HCT116 (cell line): ENCODE data around the gene WAPL.

Experiments
- EGR1 ChIP-seq: IDR thresholded peaks from 2 replicates; pipeline ENCODE4 v1.6.1; 2012; ENCODE audit warnings: low read depth
- EZH2 ChIP-seq: fragments of 200-600 bp; sonication (generic); IDR thresholded peaks from 2 replicates; pipeline ENCODE4 v1.6.1; 2017; ENCODE audit warnings: antibody characterized with exemption, mixed run types
- FOSL1 ChIP-seq: IDR thresholded peaks from 2 replicates; pipeline ENCODE4 v1.6.1; 2012; ENCODE audit warnings: low read depth
- JUND ChIP-seq: IDR thresholded peaks from 2 replicates; pipeline ENCODE4 v1.6.1; 2012
- POLR2AphosphoS5 ChIP-seq: IDR thresholded peaks from 2 replicates; pipeline ENCODE4 v1.6.1; 2011; ENCODE audit warnings: mild to moderate bottlenecking, low read depth, low read length, moderate library complexity
- SP1 ChIP-seq: IDR thresholded peaks from 2 replicates; pipeline ENCODE4 v1.6.1; 2012; ENCODE audit warnings: low read depth
- SRF ChIP-seq: IDR thresholded peaks from 2 replicates; pipeline ENCODE4 v1.6.1; 2012; ENCODE audit warnings: low read depth
- YY1 ChIP-seq: IDR thresholded peaks from 2 replicates; pipeline ENCODE4 v1.6.1; 2011; ENCODE audit warnings: low read length, low read depth, moderate library complexity, mild to moderate bottlenecking; ENCODE audit not compliant: insufficient replicate concordance; ENCODE audit errors: extremely low read depth
- ZNF274 ChIP-seq: fragments of 200-500 bp; sonication (Bioruptor generic); IDR thresholded peaks from 2 replicates; pipeline ENCODE4 v1.6.1; 2014; ENCODE audit warnings: mild to moderate bottlenecking, low read depth, low read length, inconsistent platforms
- TF ChIP-seq, protein P1 (sequence below), 3 experiments: fragments of 200-600 bp in 1 of 3; sonication (generic) in 1 of 3; IDR thresholded peaks in 2 of 3; conservative IDR thresholded peaks in 1 of 3; 2 replicates each; pipeline ENCODE4 v1.5.1; 2012 to 2017; ENCODE audit warnings: low read depth in 2 of 3, low read length in 2 of 3, antibody characterized with exemption in 1 of 3, borderline replicate concordance in 1 of 3, control low read depth in 1 of 3, mild to moderate bottlenecking in 1 of 3, mixed read lengths in 1 of 3, mixed run types in 1 of 3, moderate library complexity in 1 of 3; ENCODE audit not compliant: insufficient read depth in 1 of 3
- TF ChIP-seq, protein P2 (sequence below): IDR thresholded peaks from 2 replicates; pipeline ENCODE4 v1.6.1; 2012
- TF ChIP-seq, protein P3 (sequence below): IDR thresholded peaks from 2 replicates; pipeline ENCODE4 v1.6.1; 2012; ENCODE audit warnings: low read depth
- TF ChIP-seq, protein P4 (sequence below): IDR thresholded peaks from 2 replicates; pipeline ENCODE4 v1.6.1; 2012

DNA sequence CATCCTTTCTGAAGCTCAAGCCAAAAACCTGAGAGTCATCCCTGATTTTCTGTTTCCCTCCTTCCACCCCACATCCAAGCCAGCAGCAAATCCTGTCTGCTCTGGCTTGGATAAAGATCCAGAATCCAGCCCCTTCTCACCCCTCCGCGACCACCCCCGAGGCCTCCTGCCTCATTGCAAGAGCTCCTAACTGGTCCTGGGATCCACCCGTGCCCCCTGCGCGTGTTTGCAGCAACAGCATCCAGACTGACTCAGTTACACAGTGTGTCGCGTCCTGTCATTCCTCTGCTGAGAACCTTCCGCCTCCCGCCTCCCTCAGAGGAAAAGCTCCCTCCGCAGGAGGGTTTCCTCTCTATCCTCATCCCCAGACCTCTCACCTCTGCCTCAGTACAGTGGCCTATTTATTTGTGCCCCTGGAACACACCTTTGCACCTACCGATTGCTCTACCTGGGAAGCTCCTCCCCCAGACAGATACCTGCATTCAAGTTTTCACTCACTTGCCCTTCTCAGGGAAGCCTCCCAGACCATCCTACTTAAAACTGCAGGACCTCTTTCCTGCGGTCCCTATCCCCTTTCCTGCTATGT, 133.4 kb downstream of the WAPL start:
- TF ChIP-seq, protein P1, sequence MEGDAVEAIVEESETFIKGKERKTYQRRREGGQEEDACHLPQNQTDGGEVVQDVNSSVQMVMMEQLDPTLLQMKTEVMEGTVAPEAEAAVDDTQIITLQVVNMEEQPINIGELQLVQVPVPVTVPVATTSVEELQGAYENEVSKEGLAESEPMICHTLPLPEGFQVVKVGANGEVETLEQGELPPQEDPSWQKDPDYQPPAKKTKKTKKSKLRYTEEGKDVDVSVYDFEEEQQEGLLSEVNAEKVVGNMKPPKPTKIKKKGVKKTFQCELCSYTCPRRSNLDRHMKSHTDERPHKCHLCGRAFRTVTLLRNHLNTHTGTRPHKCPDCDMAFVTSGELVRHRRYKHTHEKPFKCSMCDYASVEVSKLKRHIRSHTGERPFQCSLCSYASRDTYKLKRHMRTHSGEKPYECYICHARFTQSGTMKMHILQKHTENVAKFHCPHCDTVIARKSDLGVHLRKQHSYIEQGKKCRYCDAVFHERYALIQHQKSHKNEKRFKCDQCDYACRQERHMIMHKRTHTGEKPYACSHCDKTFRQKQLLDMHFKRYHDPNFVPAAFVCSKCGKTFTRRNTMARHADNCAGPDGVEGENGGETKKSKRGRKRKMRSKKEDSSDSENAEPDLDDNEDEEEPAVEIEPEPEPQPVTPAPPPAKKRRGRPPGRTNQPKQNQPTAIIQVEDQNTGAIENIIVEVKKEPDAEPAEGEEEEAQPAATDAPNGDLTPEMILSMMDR (IDR thresholded peaks at IDR 0.05 in 2 of 3, conservative IDR thresholded peaks at IDR 0.05 in 1 of 3; ENCODE audit: borderline replicate concordance in 1 of 3, insufficient read depth in 1 of 3, low read depth in 2 of 3, low read length in 2 of 3) = no peak
- TF ChIP-seq JUND (no peak), YY1 (no peak), EZH2 (no peak), ZNF274 (no peak), SRF (no peak), EGR1 (no peak), POLR2AphosphoS5 (no peak), FOSL1 (no peak), SP1 (no peak)
- TF ChIP-seq, protein P2, sequence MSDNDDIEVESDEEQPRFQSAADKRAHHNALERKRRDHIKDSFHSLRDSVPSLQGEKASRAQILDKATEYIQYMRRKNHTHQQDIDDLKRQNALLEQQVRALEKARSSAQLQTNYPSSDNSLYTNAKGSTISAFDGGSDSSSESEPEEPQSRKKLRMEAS = no peak
- TF ChIP-seq, protein P3, sequence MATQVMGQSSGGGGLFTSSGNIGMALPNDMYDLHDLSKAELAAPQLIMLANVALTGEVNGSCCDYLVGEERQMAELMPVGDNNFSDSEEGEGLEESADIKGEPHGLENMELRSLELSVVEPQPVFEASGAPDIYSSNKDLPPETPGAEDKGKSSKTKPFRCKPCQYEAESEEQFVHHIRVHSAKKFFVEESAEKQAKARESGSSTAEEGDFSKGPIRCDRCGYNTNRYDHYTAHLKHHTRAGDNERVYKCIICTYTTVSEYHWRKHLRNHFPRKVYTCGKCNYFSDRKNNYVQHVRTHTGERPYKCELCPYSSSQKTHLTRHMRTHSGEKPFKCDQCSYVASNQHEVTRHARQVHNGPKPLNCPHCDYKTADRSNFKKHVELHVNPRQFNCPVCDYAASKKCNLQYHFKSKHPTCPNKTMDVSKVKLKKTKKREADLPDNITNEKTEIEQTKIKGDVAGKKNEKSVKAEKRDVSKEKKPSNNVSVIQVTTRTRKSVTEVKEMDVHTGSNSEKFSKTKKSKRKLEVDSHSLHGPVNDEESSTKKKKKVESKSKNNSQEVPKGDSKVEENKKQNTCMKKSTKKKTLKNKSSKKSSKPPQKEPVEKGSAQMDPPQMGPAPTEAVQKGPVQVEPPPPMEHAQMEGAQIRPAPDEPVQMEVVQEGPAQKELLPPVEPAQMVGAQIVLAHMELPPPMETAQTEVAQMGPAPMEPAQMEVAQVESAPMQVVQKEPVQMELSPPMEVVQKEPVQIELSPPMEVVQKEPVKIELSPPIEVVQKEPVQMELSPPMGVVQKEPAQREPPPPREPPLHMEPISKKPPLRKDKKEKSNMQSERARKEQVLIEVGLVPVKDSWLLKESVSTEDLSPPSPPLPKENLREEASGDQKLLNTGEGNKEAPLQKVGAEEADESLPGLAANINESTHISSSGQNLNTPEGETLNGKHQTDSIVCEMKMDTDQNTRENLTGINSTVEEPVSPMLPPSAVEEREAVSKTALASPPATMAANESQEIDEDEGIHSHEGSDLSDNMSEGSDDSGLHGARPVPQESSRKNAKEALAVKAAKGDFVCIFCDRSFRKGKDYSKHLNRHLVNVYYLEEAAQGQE = no peak
- TF ChIP-seq, protein P4, sequence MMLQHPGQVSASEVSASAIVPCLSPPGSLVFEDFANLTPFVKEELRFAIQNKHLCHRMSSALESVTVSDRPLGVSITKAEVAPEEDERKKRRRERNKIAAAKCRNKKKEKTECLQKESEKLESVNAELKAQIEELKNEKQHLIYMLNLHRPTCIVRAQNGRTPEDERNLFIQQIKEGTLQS = no peak
